HepG2 (cell line): ENCODE results near the gene SLC5A10. TPM values are rescaled to one million over a fixed set of nuclear protein-coding genes. Genes with fewer than 3 reads are reported as not detected.
A peak's percentile ranks its signal among the peaks of the same experiment; 100 is the strongest.

Experiments used
- ATAC-seq: fragments of 200-7000 bp; cut with Tn5 transposase; 3 replicates; pipeline ENCODE4 v1.9.1; 2020; ENCODE audit warnings: mild to moderate bottlenecking, moderate library complexity
- BruUV-seq: library from RNA; stranded (reverse); fragments of 400-500 nt; replicated peaks from 2 replicates; lab custom pipeline; 2021; lab: Mats Ljungman, UMichigan
- CTCF ChIA-PET: fragments of 300-600 bp; formaldehyde crosslinking; extraction: SDS; loops from one replicate; lab custom pipeline; 2021; ENCODE audit warnings: low total read pairs, inconsistent platforms, low intra/inter-chr PET ratio; lab: Yijun Ruan, JAX
- POLR2A ChIA-PET: fragments of 350-600 bp; sonication (Branson Sonifier 250); formaldehyde crosslinking; loops from one replicate; lab custom pipeline; 2020; ENCODE audit warnings: antibody characterized with exemption, inconsistent platforms; lab: Yijun Ruan, JAX
- DNase-seq: peaks from one replicate; pipeline ENCODE4 v3.0.0-alpha.2; 2015; ENCODE audit warnings: low spot score
- FAIRE-seq: peaks from 3 replicates; lab custom pipeline; 2011; peaks lifted over from hg19 to GRCh38; lab: Jason Lieb, UNC
- H2AFZ ChIP-seq: one replicate; pipeline ENCODE4 v1.6.1; 2011; ENCODE audit warnings: low read length, inconsistent platforms
- H3K27ac ChIP-seq: fragments of 300-600 bp; 3 replicates; pipeline ENCODE4 v1.8.0; 2011; ENCODE audit warnings: mixed run types, mild to moderate bottlenecking, mixed read lengths, low read length, inconsistent platforms; ENCODE audit not compliant: insufficient read depth; ENCODE audit errors: extremely low read length
- H3K27me3 ChIP-seq, 2 experiments: fragments of 200-600 bp in 1 of 2; 2 replicates in 1 of 2; 3 replicates in 1 of 2; pipeline versions ENCODE4 v1.6.0 to v1.8.0; 2011; ENCODE audit warnings: low read length in 2 of 2, mild to moderate bottlenecking in 2 of 2, moderate library complexity in 2 of 2, inconsistent platforms in 1 of 2; ENCODE audit not compliant: insufficient read depth in 2 of 2, control insufficient read depth in 1 of 2
- H3K36me3 ChIP-seq, 2 experiments: fragments of 200-600 bp in 1 of 2; replicated peaks in 1 of 2; 2 replicates in 1 of 2; 3 replicates in 1 of 2; pipeline versions ENCODE4 v1.5.1 to v1.8.0; 2011; ENCODE audit warnings: low read length in 2 of 2, inconsistent platforms in 1 of 2; ENCODE audit not compliant: insufficient read depth in 2 of 2, control insufficient read depth in 1 of 2
- H3K4me1 ChIP-seq: 2 replicates; pipeline ENCODE4 v1.5.1; 2012; ENCODE audit warnings: low read length, inconsistent platforms; ENCODE audit not compliant: insufficient read depth
- H3K4me2 ChIP-seq: 2 replicates; pipeline ENCODE4 v1.6.0; 2011; ENCODE audit warnings: low read depth, low read length, inconsistent platforms
- H3K4me3 ChIP-seq, 3 experiments: fragments of 200-600 bp in 1 of 3; sonication (generic), shearing (Covaris generic) in 1 of 3; replicated peaks in 1 of 3; 2 replicates each; pipeline ENCODE4 v1.5.1; 2011 to 2016; ENCODE audit warnings: low read length in 3 of 3, inconsistent platforms in 2 of 3, low read depth in 2 of 3, mild to moderate bottlenecking in 2 of 3, control low read depth in 1 of 3, mixed read lengths in 1 of 3; ENCODE audit not compliant: insufficient read depth in 1 of 3
- H3K79me2 ChIP-seq: one replicate; pipeline ENCODE4 v1.6.1; 2011; ENCODE audit warnings: low read length, inconsistent platforms; ENCODE audit not compliant: insufficient read depth
- H3K9ac ChIP-seq: 2 replicates; pipeline ENCODE4 v1.6.0; 2011; ENCODE audit warnings: mild to moderate bottlenecking, low read depth, low read length, inconsistent platforms; ENCODE audit not compliant: insufficient read depth
- H3K9me3 ChIP-seq: 2 replicates; pipeline ENCODE4 v1.5.1; 2012; ENCODE audit warnings: mild to moderate bottlenecking, low read length
- H4K20me1 ChIP-seq: 2 replicates; pipeline ENCODE4 v1.6.0; 2011; ENCODE audit warnings: inconsistent platforms, mild to moderate bottlenecking, low read length, moderate library complexity; ENCODE audit not compliant: insufficient read depth
- AGO2 ChIP-seq: fragments of 200-400 bp; formaldehyde crosslinking; optimal IDR thresholded peaks from 2 replicates; pipeline ENCODE3; 2017; ENCODE audit warnings: mild to moderate bottlenecking, low read depth, low read length, moderate library complexity
- ARNT ChIP-seq: fragments of 450-650 bp; IDR thresholded peaks from 2 replicates; pipeline ENCODE4 v1.6.1; 2017
- CAMTA2 ChIP-seq: sonication (generic); formaldehyde crosslinking; IDR thresholded peaks from 2 replicates; pipeline ENCODE4 v1.4.0; 2020; ENCODE audit warnings: mild to moderate bottlenecking, missing genetic modification reagents, borderline replicate concordance
- HHEX ChIP-seq: IDR thresholded peaks from 2 replicates; pipeline ENCODE4 v1.6.1; 2016; ENCODE audit warnings: control low read depth
- SNRNP70 ChIP-seq: fragments of 200-400 bp; formaldehyde crosslinking; IDR thresholded peaks from 2 replicates; pipeline ENCODE4 v1.6.1; 2017; ENCODE audit warnings: mild to moderate bottlenecking, low read depth, low read length, moderate library complexity
- TBP ChIP-seq: sonication (generic); formaldehyde crosslinking; IDR thresholded peaks from 2 replicates; pipeline ENCODE4 v1.5.0; 2020; ENCODE audit warnings: missing genetic modification reagents
- ZBTB42 ChIP-seq: sonication (generic); formaldehyde crosslinking; IDR thresholded peaks from 2 replicates; pipeline ENCODE4 v1.5.0; 2020; ENCODE audit warnings: mild to moderate bottlenecking, missing genetic modification reagents
- ZNF446 ChIP-seq: sonication (generic); formaldehyde crosslinking; IDR thresholded peaks from 2 replicates; pipeline ENCODE4 v1.5.0; 2020; ENCODE audit warnings: mild to moderate bottlenecking, missing genetic modification reagents
- ZNF512B ChIP-seq: sonication (generic); formaldehyde crosslinking; IDR thresholded peaks from 2 replicates; pipeline ENCODE4 v1.5.1; 2020; ENCODE audit warnings: missing genetic modification reagents, mild to moderate bottlenecking, borderline replicate concordance
- ZNF737 ChIP-seq: sonication (generic); formaldehyde crosslinking; IDR thresholded peaks from 2 replicates; pipeline ENCODE4 v1.5.0; 2020; ENCODE audit warnings: missing genetic modification reagents, mild to moderate bottlenecking, borderline replicate concordance
- WGBS: methylation state at CpG from one replicate; pipeline ENCODE4 v1.1.6; 2017; ENCODE audit warnings: low lambda C conversion rate; 5-methylcytosine and 5-hydroxymethylcytosine counted together
- in situ Hi-C: cut with HindIII; loops from 2 replicates; pipeline ENCODE4 v1.10.0; 2017; ENCODE audit warnings: low pct_unique_long_range_greater_than_20kb; ENCODE audit not compliant: extremely low pct_ligation_motif_present
- intact Hi-C: fragments of 100-400 bp; cut with micrococcal nuclease; formaldehyde crosslinking; loops from one replicate; pipeline ENCODE4 v1.10.0; 2022; ENCODE audit not compliant: unreplicated experiment
- polyA plus RNA-seq, 8 experiments: library from polyadenylated mRNA; depleted of rRNA in 3 of 8; stranded (reverse) in 7 of 8; unstranded in 1 of 8; fragments of >200 nt; fragmentation: Illumina TruSeq in 4 of 8; extraction: Trizol in 4 of 8; gene quantifications; 2 replicates each; pipeline versions ENCODE4 v1.2.1 to v1.2.3, GENCODE V29; 2011 to 2016; ENCODE audit warnings: low read depth in 4 of 8, missing spikeins in 1 of 8, mixed read lengths in 1 of 8; ENCODE audit not compliant: insufficient read depth in 1 of 8
- total RNA-seq, 5 experiments: library from RNA; depleted of rRNA; stranded (reverse); fragments of >200 nt; fragmentation: Illumina TruSeq; extraction: Trizol; gene quantifications; 2 replicates each; pipeline ENCODE4 v1.2.3, GENCODE V29; 2016; ENCODE audit warnings: low read depth in 1 of 5
- TF ChIP-seq, protein P1 (sequence below): sonication (generic); formaldehyde crosslinking; IDR thresholded peaks from 2 replicates; pipeline ENCODE4 v1.4.0; 2020; ENCODE audit warnings: mild to moderate bottlenecking, missing genetic modification reagents, borderline replicate concordance

Gene SLC5A10
- total and polyA plus RNA-seq, 2 of the 13 experiments (the other 11 are each of a cell fraction or from before 2014, with no cell fraction given), result 0.05 TPM; not detected in 1

DNA sequence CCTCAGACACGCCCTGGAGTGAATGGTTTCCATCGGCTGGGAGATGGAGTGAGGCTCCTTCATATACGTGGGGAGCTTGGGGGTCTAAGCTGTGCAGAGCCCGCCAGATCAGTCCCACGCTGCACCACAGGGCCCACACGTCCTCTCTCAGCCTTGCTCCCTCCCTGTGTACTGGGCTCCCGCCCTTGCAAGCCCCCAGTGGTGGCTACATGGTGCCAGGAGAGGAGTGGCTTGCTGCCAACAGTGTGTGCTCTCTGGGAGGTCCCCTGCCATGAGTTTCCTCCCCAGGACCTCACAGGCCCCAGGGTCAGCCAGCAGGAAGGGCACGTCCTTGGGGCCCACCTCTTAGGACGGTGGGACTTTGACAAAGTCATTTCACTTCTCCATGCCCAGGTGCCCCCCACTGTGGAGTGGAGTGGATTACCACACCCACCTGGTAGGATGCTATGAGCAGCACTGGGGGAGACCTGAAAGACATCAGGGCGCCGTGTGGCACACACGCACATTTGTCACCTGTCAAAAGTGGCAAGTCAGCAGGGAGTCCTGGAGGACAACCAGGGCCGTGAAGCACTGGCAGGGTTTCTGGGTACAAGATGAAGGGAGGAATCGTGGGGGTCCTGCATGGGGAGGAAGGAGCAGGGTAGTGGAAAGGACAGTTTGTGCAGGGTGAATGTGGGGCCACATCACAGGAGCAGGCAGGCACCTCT, 13.7 kb downstream of the SLC5A10 start (continued):
- TF ChIP-seq ZNF512B (CRISPR knock-in tag), result no peak
- no peak for TF ChIP-seq TBP (CRISPR knock-in tag)
- TF ChIP-seq ZBTB42 (CRISPR knock-in tag), result no peak

- Histone ChIP-seq H3K9ac (no peak overlapping the region), H3K27ac (no peak overlapping the region), H3K9me3 (no peaks in the 10 kb centered on the region), H4K20me1 (no peaks in the 10 kb centered on the region), H3K27me3 (0 out of 5 replicates have a peak, but pooled peaks cover 0 to 8% of the 10 kb centered on the region in 2 experiments), H3K79me2 (no peaks in the 10 kb centered on the region), H2AFZ (no peak overlapping the region), H3K4me1 (peaks cover 60% of the 10 kb centered on the region), H3K4me2 (no peak overlapping the region), H3K4me3 (no peak overlapping the region), H3K36me3 (peaks cover 11 to 24% of the 10 kb centered on the region in 2 experiments)
- 35% methylated on average over 15 of the region's 19 CpGs for WGBS
- FAIRE-seq (no peak), ATAC-seq (peak; percentile 18), DNase-seq (no peak)
- in situ Hi-C loops, result loop anchor here (5.0 kb wide), 1 partner anchor 35 kb away; the partner anchor contains the start of gene FAM83G
- TF ChIP-seq, protein P1, sequence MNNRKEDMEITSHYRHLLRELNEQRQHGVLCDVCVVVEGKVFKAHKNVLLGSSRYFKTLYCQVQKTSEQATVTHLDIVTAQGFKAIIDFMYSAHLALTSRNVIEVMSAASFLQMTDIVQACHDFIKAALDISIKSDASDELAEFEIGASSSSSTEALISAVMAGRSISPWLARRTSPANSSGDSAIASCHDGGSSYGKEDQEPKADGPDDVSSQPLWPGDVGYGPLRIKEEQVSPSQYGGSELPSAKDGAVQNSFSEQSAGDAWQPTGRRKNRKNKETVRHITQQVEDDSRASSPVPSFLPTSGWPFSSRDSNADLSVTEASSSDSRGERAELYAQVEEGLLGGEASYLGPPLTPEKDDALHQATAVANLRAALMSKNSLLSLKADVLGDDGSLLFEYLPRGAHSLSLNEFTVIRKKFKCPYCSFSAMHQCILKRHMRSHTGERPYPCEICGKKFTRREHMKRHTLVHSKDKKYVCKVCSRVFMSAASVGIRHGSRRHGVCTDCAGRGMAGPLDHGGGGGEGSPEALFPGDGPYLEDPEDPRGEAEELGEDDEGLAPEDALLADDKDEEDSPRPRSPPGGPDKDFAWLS (CRISPR knock-in tag), result no peak
- TF ChIP-seq CAMTA2 (no peak), ZNF446 (no peak), ARNT (no peak), HHEX (CRISPR knock-in tag) (no peak), AGO2 (no peak), SNRNP70 (no peak), ZNF737 (CRISPR knock-in tag) (no peak)
- ChIA-PET CTCF (no interaction called here), POLR2A (no interaction called here)
- no TSS peak for BruUV-seq
- intact Hi-C loops, result no loop called here
These were observed 15.1 kb downstream of the SLC5A10 start for GRCh38 chr17:18966831-18967624.
